GM03348 (cell line): ENCODE data around the gene PDE4D.
"Not testable (repeated sequence)": the region's sequence is repeated elsewhere in the genome, so short reads cannot be mapped to it uniquely, and the experiment has no call there.

ENCODE experiments used
- DNase-seq: peaks from one replicate; pipeline ENCODE4 v3.0.0; 2012; ENCODE audit warnings: low spot score

PDE4D gene

DNA sequence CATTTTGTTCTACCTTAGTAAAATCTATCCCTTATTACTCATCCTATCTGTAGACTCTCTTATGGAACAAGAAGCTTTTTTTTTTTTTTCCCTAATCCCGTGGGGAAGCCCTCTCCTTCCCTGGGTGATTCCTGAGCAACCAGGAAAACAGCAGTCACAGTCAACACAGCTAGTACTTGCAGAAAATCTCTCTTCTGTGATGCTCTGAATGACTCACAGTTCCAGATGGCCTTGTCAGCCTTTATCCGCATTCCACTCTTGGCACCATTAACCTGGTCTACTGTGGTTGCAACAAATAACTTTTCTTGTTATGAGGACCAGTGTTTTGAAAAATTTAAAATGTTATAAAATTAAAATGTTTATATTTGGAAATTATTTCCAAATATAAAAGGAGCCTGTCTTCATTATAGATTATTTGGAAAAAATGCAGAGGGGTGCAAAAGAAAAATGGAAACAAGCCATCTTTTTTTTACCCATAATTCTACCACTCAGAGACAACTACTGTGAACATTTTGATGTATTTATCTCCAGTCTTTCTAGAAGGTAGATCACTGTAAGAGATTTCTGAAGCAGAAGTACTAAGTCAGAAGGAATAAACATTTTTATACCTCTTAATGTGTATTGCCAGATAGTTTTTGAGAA, 824.0 kb downstream of the PDE4D start:
- DNase-seq, result peak; percentile 78

DNA sequence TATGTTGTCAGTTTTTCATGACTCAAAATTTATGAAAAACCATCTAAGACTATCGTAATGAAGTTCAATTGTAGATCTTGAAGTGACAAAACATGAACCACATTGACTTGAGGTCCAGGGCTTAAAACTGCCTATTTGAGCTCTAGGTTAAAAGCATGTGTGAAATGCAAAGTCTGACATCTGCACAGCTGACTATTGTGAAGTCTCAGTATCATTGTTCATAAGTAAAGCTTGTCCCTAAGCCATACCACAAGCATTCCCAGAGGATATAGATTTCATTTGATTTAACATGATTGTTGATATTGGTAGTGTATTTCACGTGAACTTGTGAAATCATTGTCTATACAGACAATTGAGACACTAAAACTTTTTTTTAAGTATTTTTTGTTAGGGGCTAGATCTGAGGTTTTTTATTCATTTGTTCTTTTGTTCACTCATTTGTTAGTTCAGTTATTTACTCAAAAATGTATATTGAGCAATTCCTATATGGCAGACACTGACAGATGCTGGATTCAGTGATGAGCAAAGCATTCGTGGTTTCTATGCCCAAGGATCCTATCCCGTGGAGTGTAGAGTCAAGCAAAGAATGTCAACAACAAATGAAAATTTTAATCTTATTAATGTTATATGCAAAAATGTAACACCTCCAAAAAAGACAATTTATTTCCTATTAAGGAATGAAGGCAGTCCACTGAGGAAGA, 825.4 kb downstream of the PDE4D start:
- no peak for DNase-seq

DNA sequence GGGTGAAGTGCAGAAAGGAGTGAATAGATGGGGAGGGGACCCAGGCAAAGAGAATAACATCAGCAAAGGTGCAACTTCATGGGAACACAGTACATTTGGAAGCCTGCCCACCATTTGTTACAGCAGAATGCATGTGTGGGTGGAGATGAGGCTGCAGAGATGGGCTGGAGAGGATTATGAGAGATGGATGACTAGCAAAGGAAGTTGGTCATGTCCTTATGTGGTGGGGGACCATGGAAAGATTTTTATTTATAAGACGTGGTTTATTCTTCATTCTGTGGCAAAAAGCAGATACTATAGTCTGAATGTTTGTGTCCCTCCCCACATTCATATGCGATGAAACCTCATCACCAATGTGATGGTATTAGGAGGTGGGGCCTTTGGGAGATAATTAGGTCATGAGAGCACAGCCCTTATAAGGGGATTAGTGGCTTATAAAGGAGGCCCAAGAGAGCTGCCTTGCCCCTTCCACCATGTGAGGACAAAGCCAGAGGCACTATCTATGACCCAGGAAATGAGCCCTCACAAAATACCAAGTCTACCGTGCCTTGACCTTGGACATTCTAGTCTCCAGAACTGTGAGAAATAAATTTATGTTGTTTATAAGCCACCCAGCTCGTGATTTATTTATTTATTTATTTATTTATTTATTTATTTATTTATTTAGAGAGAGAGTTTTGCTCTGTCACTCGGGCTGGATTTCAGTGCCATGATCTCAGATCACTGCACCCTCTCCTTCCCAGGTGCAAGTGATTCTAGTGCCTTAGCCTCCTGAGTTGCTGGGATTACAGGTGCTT, 827.0 kb downstream of the PDE4D start:
- peak; percentile 37 for DNase-seq

DNA sequence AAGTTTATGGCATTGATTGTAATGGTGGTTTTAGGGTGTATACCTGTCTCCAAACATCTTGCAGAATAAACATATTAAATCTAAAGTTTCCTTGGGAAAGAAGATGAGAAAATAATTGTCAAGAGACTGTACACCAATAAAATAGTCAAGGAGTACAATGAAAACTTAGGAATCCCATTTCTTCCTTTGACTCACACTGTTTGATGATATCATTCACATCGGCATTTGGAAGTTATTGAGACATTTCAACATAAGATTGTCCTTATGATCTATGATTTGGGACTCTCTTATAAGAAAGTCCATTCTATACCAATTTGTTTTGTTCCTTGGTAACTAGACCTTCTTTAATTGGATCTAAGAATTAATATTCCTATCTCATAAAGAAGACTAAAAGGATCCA, 828.0 kb downstream of the PDE4D start:
- DNase-seq, result peak; percentile 44

DNA sequence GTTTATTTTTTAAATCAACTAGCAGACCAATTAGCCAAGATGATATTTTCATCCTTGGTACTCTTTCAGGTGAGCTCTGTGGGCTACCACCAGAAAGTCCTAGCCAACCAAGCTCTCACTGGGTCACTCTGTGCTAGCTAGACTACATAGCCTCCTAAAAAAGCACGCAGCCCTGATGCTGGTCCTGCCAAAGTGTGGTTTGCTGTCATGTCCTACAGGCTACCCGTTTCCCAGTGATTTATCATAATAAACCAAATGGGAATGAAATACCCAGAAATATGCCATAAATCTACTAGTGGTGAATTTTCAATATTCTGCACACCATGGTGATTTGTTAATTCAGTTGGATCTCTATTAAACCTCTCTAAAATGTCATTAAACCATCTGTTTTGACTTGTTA, 829.2 kb downstream of the PDE4D start:
- no peak for DNase-seq

DNA sequence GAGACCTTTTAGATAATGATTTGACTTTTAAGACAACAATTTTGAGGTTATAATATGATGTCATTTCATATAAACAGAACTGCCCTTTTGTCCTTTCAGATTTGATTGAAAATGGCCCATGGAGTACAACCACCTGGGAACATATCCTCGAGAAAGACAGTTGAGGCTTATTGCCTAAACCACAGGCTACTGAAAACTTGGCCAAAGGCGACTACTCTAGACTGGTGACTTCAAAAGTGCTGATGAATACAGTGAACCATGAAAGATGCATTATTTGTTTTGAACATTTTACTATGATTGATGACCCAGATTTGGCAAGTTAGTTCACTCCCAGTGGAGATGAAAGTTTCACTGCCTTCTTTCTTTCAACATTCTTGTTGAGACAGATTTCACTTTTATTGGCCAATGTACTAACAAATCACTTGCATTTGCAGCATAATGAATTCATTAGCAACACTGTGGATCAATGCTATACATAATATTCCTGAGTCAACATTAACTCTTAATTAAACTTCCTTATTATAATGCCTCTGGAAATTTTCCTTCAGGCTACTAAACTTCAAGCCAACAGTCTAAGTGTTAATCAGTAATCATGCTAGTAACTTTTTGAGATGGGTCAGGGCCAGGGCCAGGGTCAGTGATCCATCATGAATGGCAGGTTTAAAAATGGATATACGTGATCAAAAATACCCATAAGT, 830.4 kb downstream of the PDE4D start:
- DNase-seq, result no peak

DNA sequence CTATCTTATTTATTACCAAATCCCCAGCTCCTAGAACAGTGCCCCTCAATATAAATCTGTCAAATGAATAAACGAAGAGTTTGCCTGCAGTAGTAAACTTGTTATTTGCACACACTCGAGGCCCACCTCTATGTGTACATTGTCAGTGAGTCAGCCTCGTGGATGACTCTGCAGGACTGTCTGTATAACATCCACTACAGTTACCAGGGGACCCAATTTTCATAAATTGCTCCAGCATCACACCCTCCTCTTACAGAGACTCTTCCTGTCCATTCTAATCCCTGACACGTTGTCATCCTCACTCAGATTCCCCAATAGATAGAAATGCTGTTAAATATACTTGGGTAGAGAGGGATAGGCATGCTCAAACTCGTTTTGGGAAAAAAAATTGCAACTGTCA, 832.1 kb downstream of the PDE4D start:
- no peak for DNase-seq

DNA sequence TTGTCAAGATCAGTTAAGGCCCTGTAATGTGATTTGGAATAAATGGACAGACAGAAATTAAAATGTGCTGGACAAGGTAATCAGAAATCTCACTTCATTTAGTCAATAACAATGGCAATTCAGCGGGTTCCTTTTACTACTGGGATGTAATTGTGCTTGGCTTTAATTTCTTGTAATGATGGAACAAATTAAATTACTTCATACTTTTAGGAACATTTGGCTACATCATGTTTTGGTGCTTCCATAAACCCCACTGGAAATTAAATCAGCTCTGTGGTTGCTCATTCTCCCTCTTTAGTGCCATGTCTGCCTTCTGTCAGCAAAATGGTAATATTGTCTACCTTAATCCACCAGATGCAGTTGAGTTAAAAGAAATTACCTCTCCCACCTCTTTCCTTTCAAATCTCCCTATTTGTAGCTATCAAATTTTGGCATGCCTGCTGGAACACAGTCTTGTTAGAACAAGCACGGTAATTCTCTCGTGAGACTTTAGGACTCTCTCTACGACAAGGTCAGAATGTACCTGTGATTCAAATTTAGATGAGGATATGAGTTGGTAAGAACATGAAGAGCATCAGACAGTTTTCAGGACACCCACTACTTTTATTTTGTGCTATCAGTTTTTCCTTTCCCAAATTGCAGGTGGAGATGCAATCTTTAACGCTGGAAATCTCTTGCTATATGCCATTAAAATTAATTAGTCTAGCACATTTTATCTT, 834.4 kb downstream of the PDE4D start:
- no peak for DNase-seq

DNA sequence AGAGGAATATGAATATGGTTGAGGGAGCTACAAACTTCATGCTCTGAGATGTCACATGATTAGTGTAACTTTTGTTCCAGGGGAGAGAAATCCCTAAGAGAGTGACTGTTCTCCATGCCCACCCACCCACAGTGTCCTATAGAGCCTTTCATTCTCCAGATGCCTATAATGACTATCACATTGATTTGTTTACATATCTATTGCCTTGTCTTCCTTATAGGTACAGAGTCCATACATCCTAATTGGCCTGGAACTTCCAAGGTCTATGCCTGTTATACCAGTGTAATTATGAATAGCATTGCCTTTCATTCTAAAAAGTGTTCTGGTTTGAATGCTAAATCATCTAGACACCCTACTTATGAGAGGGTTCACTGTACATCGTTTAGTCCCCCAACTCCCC, 835.3 kb downstream of the PDE4D start:
- no peak for DNase-seq

DNA sequence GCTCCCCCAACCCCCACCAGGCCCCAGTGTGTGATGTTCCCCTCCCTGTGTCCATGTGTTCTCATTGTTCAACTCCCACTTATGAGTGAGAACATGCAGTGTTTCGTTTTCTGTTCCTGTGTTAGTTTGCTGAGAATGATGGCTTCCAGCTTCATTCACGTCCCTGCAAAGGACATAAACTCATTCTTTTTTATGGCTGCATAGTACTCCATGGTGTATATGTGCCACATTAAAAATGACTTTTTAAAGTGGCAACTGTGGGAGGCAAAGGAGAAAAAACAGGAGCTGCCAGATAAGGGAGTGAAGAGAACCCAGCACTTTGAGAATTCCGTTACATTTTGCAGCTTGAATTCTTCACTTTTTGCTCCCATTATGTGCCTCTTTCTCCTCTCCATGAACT, 836.9 kb downstream of the PDE4D start:
- not testable (repeated sequence) for DNase-seq

DNA sequence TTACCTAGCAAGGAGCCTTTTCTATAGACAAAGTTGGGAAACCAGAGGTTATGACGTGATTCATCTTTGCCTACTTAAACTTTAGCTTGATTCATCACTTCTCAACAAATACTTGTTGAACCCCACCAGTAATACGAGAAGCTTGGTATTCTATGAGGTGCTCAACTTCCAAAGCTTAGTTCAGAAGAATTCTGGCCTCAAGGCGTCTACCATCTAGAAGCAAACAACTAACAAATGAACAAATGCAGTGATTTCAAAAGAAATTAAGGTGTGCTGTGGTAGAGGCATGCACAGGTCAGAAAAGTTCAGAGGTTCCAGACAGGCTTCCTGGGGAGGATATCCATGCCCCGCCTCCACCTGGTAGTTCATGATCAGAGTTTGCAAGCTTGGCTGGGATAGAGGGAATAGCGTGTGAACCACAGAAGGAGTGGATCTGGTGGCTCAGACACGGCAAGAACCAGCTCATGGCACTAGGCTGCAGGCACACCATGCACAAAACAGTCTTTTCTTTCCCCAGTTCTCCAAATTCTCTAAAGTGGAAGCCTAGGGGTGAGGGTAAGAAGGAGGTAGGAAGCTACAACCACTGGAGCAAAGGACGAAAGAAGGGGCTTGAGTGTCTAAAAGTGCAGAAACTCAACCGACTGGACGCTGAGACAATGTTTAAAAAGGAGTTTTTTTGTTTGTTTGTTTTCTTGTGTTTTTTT, 837.6 kb downstream of the PDE4D start:
- no peak for DNase-seq

DNA sequence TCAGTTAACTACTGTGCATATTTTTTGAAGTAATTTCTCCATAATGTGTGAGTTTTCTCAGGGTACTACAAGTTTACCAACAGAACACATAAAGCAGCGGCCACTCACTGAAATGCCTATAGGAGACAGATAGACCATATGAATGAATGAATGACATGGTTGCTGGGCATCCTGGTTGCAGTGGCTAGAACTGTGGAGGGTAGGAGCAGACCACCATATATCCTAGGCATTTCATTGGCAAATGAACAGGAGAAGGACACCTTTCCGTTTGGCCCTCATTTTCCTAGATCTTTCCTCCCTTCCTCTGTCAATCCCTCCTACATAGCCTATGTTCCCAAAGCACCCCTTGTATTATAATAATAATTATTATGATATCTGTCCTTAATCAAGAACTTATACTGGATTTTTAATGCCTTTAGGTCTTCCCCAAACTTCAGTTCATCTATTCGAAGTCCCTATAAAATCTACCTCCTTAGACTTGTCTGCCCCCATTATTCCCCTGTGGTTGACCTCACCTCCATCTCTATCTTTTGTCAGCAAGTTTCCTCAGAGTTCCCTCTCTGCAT, 838.5 kb downstream of the PDE4D start:
- no peak for DNase-seq

DNA sequence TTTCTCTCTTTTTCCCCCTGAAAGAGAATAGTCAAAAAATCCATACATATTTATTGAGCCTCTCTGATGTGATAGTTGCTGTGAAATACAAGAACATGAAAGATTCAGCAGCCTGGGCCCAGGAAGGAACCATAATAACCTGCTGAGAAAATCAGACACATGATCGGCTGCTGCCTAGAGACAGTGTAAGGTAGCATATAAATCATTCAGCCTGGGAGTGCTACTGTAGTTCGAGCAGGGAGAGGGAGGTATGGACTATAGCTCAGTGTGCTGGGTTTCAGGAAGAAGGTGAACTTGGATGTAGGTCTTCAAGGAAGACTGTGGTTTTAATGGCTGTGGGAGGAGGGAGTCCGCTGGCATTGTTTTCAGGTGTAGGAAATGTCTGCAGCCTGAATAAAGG, 841.6 kb downstream of the PDE4D start:
- no peak for DNase-seq

DNA sequence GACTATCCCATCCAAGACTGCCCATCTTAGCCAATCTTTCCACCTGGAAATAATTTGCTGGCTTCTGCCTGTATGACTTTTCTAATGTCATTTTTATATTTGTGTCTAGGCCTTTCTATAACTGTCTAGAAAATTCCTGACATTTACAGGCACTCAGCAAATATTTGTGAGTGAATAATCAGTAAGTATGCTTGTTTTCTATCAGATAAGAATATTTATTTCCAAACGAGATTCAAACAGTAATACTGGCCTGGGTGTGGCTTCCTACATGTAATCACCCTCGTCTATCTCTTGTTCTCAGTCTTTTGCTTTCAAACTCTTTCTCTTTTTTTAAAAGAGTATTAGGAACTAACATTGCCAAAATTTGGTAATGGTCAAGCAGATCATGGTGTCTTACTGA, 844.4 kb downstream of the PDE4D start:
- DNase-seq, result no peak

DNA sequence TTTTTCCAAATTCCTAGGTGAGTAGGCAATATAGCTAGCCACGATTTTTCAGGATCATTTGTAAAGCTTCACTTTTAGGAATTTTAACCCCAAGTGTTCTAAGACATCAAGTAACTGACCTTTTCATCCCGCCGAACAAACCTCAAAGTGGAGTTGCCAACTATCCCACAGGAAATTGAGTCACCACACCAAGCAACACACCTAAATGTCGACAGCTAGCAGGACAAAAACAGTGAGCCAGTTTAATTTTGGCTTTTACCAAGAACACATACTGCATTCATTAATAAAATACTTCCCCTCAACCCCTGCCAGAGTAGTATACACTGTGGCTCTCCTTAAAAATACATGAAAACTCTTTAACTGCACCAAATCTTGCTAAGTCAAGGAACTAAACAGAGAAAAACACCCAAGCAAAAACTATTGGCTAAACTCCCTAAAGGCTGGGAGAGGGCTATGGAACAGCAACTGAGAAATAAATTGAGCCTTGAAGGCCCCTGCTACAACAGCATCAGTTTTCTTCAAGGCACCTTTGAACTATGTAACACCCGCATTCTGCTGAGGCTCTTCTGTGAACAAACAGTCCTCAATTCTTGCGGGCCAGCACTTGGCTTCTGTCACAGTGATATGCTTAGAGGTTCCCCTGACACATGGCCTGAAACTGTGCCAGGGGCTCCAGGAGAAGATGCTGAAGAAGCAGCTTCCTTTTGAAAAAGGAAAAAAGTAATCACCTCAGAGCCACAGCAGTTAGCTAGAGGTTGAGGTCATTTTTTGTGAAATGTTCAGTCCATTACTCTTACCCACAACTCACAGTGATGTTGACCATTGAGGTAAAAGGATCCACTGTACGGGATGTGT, 851.1 kb downstream of the PDE4D start:
- peak; percentile 24 for DNase-seq

DNA sequence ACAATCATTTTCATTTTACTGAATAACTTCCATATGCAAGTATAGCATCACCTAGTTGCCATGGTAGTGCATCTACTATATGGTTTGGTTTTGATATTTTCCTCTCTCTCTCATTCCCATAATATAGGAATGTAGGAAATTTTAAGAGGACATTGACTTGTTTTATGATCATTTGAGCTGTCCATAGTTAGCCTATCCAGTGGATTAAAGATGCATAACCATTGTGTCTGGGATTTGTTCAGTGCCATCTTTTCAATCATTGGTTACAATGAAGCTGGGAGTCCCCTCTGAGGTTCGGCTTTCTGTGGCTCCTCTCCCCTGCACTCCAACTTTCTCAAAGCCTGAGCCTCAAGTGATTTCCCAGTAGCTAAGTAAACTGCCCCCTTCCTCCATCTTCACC, 852.2 kb downstream of the PDE4D start:
- no peak for DNase-seq

DNA sequence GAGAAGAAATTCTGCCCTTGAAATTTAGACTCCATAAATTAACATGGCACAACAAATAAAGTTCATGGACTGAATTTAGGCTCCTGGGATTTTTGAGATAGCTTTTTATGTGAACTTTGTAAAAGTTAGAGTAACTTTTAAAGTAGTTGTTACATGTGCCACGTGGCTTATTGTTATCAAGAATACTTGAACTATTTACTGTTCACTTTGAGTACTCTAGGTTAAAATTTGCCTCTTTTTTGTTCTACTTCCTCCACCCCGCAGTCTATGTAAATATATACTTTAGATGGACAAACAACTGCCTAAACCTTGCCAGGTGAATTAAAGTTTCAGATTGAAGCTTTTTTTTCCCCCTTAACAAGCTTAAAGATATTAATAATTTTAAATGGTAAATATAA, 852.7 kb downstream of the PDE4D start:
- DNase-seq, result no peak

DNA sequence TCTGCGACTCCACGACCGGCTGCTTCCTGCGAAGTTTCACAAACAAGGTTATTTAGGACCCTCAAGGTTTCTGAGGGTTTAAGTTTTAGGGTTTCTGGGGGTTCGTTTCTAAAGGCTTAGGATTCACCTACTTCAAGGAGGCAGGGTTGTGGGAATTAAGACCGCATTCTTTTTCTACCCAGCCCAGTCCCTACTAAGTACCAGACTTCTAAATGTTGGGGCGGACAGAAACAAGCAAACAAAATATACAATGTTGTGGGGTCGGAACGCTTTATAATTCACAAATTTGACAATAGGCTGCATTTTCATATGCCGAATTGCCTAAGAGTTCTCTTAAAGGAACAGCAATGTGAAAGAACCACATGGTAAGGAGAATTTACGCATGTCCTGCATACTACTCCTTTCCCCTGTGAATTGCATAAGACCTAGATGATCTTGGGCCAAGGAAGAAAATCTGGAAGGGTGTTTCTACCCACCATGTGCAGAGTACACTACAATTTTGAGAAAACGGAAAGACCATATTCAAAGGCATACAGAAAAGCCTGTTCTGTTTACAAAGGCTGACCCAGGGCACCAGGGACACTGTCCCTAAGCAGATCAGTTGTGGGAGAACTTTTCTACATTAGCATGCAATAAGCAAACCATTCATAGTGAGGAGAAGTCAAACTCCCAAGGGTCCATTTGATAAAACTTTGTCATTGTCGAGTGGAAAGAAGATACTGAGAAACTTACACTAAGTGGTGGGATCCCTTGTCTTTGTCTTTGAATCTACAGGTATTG, 853.3 kb downstream of the PDE4D start:
- DNase-seq, result peak; percentile 19
